HT1080 (cell line): ENCODE measurements around the gene NTRK1. TPM values are rescaled to one million over a fixed set of nuclear protein-coding genes. Genes with fewer than 3 reads are reported as not detected.

Source experiments
- DNase-seq: peaks from one replicate; pipeline ENCODE4 v3.0.0-alpha.2; 2015; ENCODE audit warnings: low read depth
- total RNA-seq: library from RNA; depleted of rRNA; stranded (reverse); fragments of >200 nt; shearing (Covaris generic); gene quantifications from 2 replicates; pipeline ENCODE4 v1.2.3, GENCODE V29; 2014

NTRK1 gene
- total RNA-seq, 1 experiment from 2014 or later: 1.3 TPM

DNA sequence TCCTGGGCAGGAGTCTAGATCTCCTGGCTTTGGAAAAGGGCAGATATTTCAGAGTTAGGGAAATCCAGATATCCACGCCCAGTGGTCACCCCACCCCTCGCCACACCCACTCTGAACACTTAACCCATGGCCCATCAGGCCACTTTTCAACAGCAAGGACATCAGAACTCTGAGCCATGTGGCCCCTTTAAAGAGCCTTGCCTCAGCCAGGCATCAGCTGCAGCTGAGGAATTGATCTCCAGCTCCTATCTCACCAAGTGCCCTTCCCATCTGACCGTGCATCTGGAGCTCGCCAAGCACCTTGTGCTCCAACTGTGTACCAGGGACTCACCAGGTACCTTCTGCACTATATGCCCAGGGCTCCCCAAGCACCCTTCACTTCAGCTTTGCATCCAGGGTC is 23.8 kb upstream of the NTRK1 start:
- DNase-seq: no peak

DNA sequence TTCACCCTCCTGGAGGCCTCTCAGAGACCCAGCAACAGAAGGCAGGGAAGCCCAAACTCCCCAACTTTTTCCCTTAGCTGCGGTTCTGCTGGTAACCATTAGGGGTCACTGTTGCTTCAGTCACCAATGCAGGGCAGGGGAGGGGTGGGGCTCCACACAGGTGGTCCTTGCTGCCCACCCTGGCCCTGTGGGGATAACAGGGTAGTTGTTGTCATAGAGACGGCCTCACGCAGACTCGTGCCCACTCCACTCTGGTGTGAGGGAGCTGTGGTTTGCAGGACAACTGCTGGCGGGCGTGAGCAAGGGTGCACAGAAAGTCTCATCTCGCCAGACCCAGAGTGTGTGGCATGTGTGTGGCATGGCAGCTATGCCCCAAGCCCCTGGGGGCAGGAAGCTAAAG is 21.7 kb upstream of the NTRK1 start:
- DNase-seq: no peak

DNA sequence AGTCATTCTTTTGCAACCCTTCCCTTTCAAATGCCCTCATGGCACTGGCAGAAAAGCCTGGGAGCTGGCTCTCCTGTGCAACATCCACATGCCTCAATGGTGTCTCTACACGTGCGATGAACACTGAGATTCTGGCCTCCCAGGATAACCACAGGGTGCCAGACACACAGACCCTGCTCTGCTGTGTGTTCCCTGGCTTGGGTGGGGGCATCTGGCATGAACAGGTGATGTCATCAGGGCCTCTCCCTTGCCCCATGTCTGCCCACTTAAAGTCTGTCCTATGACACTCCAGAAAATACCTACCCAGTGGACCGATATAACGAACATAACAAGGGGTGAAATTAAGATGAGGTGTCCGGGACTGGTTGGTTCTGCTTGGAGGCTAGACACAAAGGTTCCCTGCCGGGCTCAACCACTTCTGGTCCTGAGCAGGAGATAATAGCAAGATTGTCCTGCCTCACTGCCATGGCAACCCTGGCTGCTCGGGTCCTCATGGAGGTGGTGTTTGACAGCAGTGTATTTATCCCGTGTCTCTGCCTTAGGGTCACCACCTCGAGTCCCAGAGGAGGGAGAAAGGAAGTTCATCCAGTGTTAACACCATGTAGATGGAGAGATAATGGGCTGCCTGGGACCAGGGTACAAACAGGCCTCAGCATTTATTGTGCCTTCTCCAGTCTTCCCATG is 21.1 kb upstream of the NTRK1 start:
- no peak for DNase-seq

DNA sequence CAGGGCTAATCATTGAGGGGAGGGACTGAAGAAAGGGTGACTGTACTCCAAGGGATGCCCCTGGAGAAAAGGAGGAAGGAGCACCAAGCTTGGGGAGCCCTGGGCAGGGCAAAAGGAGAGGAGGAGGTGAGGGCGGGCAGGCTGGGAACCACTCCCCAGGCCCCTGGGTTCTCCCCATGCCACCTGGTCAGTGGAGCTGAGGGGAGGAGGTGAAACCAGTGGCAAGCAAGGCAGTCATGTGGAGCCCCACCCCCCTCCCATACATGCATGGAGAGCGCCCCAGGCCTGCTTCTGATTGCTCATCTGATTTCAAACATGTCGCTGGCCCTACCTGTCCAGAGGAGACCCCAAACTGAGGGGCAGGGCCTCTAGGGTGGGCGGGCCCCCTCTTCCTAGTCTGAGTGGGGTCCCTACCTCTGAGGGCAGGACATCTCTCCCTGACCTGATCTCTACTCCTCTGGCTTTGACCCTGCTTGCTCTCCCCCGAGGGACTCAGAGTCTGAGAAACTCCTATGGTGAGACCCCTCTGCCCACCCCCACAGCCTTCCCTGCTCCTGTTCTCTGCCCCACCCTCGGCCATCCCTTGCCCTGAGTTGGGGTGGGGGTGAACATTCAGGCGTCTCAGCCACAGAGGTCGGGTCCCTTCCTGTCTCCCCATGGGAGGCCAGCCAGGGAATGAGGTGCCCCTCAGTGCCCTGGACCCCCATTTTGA is 20.3 kb upstream of the NTRK1 start:
- no peak for DNase-seq

DNA sequence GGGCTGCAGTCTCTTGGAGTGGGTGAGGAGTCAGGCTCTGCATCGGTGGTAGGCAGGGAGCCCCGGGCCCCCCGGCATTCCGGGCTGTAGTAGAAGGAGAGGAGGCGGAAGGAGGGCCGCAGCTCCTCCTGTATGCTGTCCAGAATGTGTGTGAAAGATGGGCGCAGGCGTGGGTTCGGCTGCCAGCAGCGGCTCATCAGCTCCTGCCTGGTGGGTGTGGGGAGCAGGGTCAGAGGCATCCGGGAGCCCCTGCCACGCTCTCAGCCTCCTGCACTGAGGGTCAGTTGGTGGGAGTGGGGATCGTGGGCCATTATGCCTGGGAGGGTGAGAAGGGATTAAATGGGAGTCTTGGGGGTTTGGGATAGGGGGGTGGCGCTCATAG is 19.8 kb upstream of the NTRK1 start:
- DNase-seq: no peak

DNA sequence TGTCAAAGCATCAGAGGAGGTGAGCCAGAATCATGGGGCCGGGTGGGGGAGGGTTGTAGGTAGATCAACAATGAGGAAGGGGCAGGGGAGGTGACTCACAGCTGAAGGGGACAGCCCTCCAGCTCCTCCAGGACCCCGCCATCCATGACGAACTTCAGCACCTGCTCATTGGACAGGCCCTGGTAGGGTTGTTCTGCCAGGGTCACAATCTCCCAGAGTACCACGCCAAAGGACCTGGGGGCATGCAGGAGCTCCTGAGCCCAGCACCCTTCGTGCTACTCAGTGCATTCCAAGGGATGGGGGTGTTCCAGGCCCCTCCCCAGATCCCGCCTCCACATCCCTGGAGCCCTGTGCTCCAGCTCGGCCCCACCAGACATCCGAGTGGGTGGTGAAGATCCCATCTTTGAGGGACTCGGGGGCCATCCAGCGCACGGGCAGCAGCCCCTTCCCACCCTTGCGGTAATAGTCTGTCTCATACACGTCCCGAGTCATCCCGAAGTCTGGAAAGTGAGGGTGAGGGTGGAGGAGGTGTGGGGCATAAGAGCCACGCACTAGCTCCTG is 19.3 kb upstream of the NTRK1 start:
- no peak for DNase-seq

DNA sequence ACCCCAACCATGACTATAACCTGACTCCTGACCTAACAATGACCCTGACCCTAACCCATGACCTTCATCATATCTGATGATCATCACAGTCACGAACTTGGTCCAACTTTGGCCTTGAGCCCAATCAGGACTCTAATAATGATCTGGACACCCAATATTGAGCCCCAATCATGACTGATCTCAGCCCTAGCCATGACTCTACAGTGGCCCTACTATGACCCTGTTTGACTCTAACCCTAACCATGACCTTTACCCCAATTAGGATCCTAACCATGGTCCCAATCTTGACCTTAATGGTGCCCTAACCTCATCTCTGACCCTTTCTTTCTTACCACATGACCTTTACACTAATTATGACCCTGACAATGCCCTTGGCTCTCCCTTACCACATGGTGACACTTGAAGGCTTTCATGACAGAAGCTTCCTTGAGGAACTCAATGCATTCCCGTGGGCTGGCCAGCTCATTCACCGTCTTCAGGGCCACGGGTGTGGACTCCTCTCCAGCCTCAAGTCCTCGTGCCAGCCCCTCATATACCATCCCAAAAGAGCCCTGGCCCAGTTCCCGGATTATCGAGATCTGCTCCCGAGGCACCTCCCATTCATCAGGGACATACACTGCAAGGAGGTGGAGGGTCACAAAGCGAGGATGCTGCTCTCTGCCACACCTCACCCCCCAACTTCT is 17.9 kb upstream of the NTRK1 start:
- no peak for DNase-seq

DNA sequence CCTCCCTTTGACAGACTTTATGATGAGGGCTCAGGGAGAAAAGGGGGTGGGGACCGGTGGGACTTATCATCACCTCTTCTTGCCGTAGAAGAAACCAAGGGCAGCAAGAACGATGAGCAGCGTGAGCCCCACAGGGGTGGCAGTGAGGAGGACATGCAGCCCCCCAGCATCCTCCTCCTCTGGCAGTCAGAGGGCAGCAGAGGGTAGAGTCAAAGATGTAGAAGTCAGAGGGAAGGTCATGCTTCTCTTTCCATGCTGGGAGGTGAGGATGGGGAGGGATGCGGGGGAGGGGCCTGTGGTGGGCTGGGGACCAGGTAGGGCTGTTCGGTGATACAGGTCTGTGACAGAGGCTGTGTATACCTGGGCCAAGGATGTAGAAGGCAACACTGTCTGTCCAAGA is 16.6 kb upstream of the NTRK1 start:
- no peak for DNase-seq

DNA sequence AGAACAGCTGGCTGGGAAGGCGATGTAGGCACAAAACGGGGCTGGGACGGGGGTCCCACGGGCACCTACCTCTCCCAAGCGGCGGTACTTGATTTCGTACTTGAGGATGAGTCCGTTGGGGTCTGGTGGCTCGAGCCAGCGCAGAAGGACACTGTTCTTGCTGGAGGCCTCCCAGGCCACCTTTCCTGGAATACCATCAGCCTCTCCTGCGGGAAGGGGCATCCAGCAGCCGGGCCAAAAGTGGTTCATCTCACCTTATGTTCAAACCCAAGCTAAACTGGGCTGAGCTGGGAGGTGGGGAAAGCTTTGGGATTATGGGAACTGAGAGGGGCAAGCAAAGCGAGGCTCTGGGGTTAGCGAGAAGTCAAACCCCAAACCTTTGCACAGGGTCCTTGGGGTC is 16.0 kb upstream of the NTRK1 start:
- no peak for DNase-seq

DNA sequence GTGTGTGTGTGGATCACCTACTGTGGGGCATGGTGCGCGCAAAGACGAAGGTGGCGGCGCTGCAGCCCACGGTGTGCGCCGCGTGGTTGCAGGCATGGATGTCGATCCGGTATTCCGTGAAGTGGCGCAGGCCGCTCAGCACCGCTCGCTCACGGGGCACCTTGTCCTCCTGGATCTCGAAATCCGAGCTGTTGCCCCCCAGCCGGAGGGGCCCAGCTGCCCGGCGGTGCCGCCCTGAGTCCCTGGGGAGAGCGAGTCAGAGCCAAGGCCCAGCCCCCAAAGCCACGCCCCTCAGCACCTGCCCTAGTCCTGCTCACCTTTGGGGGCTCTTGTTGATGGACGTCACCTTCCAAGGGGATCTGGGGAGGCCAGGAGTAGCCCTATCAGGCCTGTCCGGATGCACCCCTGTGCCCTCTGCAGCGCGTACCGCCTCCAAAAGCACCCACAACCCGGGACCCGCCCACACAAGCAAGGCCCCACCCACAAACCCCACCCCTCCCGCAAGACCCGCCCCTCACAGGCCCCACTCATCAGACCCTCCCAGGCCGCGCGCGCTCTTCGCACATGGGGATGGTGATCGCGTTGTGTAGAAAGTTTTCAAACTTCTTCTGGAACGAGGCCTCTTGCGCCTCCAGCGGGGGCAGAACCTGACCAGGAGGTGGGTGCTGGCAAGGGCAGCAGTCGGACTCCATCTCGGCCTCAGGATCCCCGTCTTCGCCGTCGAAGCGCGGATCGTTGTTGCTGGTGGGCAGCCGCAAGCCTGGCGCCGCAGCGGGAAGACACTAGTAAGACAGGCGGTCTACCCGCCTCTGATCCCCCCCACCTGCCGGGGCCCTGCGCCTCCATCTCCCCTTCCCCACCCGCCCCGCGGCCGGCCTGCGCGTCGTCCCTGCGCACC is 15.4 kb upstream of the NTRK1 start:
- no peak for DNase-seq

DNA sequence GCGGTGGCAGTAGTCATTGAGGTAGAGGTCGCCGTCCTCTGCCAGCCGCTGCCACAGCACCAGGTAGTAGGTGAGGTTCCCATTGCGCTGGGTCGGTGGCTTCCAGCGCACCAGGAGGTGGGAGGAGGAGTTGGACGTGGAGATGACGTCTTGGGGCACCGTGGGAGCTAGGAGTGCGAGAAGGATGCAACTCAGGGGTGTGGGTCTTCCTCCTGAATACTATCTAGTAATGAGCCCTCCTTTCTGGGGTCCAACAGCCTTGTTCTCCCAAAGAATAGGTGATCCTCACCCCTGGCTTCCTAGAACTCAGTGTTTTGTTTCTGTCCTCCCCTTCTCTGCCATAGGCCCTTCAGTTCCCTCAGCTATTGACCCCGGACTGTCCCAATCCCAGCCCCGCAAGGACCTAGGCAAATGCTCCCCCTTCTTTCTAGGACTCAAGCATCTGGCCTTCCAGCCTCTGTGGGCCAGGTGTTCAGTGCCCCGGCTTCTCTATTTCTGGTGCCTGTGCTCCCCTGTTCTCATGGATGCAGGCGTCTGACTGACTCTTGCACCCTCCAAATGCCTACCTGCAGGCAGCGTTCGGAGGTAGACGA is 14.6 kb upstream of the NTRK1 start:
- no peak for DNase-seq

DNA sequence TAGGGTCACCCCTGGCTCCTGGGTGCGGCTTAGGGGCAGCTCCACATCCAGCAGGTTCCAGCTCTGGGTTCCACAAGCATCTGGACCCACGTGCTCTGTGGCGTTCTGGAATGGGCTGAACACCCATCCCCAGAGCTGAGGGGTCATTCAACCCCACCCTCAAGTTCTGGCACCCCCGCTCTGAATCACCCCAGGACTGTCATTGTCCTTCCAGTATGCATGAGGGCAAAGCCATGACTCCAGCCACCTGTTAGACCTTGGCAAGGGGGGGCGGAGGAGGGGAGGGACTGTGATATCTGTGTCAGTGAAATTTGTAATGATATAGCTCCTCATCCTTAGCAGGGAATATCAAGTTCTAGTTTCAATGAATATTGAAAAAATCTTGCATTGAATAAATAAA is 14.0 kb upstream of the NTRK1 start:
- DNase-seq: no peak

DNA sequence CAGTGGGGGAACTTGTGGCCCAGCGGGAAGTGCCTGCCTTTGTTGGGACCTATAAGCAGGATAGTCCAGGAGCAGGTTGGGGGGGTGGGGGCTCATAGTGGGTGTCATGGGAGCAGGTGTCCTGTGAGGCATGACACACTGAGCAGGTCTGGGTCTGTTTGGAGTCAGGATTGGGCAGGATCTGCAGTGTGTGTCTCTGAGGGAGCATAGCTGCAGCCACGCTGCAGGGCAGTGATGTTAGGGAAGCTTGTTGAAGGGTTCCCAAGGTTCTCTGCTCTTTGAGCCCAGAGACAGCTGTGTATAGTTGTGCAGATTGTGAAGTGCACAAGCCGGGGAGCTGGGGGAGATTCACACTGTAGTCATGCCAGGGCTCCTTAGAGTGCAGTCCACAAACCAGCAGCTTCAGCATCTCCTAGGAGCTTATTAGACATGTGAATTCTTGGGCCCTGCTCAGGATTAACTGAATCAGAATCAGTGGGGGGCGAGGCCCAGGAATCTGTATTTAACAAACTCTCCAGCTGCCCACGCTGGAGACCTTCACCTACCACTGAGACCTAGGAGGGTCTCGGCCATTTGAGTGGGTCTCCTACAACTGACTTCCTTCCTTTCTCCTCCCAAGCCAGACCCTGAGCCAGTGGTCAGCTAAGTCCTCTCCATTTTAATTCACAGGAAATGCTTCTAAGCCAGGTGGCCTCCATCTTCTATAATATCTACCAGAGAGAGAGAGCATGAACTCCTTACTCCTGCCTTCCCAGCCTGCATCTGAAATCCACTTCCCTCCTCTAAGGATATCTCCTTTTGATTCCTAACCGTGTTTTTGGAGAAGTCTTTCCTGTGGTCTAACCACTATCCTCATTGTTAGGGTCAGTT is 12.8 kb upstream of the NTRK1 start:
- DNase-seq: no peak

DNA sequence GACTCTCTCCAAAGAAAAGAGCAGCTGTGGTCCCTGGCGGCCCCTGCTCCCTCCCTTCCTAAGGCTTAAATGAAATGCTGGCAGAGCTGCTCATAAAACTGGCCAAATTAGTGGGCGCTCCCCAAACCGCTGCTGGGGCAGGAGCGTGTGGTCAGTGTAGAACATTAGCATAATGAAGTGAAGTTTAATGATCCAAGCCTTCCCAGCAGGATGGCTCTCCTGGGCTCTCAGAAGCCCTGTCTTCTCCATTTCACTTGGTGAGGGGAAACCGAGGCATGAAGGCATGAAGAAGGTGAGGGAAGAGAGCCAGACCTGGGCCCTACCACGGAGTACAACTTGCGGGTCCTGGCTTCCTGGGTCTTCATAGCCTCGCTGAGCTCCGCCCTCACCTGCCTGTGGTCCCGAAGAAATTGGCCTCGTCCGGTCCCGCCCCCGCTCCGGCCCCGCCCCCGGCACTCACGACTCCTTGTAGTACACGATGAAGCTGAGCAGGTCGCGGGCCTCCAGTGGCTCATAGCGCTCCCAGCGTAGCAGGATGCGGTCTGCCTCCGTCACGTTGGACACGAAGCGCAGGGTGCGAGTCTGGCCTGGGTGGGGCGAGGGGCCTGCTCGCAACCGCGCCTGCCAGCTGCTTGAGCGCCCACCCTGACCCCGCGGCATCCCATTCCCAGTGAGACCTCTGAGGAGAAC is 12.1 kb upstream of the NTRK1 start:
- no peak for DNase-seq

DNA sequence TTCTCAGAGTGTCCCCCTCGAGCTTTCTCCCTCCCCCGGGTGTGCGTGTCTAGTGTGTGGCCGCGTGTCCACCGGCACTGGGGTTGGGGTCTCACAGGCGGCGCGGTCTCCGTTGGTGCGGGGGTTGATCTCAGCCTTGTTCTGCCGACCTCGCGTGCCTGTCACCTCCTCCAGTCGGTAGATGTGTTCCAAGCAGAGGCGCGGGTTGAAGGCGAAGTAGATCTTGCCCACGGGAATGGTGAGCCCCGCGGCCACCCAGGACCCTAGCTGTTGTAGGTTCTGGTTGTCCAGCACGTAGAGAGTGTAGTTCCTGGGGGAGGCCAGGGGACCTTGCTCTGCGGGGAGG is 11.5 kb upstream of the NTRK1 start:
- DNase-seq: no peak

DNA sequence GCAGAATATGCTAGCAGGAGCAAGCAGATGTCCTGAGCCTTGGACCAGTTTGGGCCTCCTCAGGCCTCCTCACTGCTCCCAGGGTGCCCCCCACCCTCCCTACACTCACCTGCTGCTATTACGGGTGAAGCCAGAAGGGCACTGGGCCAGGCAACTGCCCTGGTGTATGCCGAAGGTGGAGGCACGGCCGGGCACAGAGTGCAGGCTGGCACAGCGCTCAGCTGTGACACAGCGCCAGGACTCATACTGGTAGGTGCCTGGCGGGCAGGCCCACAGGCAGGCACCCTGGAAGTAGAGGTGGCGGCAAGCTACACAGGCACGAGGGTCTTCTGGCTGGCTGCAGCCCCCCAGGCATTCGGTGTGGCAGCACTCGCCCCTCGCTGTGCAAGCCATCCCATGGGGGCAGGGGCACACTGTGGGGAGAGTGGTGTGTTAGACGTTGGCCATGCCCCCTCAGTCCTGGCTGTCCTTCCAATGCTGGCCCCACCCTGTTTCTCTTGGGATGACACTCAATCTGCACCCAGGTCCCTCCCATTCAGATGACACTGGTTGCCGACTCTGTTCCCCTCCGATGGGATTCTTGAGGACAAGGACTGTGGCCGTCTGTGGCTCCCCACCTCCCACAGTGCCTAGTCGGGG is 8.8 kb upstream of the NTRK1 start:
- no peak for DNase-seq

DNA sequence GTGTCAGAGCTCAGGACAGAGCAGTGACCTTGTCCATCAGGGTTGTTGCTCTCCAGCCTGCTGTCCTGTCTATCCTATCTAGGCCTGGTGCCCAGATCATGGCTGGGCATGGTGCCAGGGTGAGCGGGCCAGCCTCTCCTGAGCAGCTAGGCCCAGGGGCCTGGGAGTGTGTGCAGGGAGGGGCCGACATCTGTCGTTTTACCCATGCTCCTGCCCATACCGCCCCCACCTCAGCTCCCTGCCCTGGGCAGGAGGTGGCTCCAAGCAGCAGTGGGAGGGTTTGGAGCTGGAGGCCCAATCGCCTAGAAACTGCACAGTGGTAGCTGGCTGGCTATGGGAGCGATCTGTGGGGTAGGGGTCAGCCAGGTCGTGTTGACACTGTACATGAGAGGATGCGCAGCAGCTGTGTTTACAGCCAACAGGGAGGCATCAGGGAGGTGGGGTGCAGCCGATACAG is 8.2 kb upstream of the NTRK1 start:
- no peak for DNase-seq

DNA sequence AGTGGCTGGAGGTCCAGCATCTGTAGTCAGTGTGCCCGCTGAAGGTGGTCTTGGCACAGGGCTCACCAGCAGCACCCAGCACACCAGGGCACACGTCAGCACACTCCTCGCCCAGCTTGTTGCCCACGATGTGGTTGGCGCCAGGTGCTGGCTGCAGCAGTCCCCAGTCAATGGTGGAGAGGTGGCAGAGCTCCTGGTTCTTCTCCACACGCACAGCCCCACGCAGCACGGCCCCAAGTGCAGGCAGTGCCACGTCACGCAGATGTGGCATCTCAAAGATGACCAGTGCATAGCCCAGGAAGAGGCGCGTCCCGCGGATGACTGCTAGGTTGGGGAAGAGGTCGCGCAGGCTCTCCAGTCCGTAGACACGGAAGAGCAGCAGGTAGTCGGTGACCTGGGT is 6.9 kb upstream of the NTRK1 start:
- no peak for DNase-seq

DNA sequence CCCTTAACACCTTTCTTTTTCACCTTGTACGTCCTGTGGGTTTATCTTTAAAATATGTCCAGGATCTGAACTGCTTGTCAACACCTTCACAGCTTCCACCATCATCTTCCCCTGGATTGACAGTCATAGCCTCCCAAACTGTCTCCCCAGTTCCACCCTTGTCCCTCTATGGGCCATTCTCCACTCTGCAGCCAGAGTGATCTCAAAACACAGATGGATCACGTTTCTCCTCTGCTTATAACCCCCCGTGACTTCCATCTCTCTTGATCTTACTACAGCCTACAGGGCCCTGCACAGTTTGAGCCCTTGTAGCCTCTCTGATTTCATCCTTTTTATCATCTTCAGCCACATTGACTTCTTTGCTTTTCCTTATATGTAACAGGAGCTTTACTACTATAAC is 6.0 kb upstream of the NTRK1 start:
- DNase-seq: no peak
